CD4-positive, alpha-beta T cell treated with Interferon alpha-2 for 1 hour (primary cell): ENCODE data around the gene ZMYND11.

ENCODE experiments used
- DNase-seq, 2 donors: peaks; one replicate each; pipeline ENCODE4 v3.0.0-alpha.2; 2020 to 2022

ZMYND11 gene

DNA sequence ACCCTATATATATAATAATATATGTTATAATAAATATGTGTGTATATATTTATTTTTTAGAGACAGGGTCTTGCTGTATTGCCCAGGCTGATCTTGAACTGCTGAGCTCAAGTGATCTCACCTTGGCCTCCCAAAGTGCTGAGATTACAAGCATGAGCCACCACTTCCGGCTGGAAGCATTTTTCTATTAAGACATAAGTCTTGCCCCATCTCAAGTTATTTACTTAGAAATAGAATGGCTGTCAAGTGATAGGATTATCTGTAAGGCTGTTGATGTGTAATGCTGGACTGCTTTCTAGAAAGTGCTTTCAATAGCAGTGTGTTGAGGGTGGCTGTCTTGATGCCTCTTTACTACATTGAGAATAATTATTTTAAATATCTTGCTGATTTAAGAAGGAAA is 65.2 kb downstream of the ZMYND11 start:
- DNase-seq: no peak

DNA sequence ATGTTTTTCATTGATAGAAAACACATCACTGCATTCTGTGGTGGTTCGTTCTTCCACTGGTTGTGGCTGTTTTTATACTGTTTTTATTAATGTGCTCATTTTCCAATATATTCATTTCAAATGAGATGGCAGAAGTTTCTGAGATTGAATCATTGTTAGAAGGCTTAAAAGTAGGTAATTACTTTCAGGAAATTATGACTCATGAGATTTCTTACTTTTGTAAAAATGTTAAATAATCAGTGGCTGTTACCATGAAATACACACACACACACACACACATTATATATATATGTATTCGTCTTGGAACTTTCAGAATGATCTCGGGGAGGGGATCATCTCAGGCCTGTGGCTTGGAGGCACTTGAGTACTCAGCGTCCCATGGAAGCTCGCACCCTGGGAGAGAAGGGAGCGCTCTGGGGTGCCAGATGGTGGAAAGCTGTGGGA is 66.1 kb downstream of the ZMYND11 start:
- DNase-seq: no peak

DNA sequence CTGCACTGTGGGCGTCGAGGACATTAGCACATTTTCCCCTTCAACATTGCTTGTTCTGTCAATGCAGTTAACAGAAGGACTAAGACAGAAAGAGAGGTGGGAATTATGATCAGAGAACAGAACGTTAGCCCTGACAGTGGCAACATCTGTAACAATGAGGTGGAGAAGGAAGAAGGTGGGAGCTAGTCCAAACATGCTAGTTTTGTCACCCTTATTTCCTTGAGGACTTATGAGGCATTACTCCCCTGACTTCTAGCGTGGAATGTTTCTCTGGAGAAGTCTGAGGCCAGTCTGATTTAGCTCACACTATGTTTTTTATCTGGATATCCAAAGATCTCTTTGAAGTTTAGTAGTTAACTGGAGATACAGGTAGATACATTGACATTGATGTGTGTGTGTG is 73.4 kb downstream of the ZMYND11 start:
- DNase-seq: no peak

DNA sequence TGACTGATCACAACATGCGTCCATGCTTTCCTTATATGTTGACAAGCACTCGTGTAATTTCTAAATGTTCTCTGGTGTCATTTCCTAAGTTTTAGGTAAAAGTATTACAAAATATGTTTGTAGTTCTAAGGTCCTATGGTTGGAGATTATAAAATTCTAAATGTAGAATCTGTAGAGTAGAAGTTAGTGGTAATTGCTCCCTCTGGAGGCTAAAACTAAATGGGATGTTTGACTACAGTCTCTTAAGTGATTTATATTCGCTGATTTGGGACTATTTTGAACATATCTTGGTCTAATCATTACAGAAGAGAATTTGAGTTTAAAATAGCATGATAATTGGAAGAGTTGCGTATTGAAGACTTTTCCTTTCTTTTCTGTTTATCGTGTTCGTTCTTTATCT is 74.1 kb downstream of the ZMYND11 start:
- no peak for DNase-seq

DNA sequence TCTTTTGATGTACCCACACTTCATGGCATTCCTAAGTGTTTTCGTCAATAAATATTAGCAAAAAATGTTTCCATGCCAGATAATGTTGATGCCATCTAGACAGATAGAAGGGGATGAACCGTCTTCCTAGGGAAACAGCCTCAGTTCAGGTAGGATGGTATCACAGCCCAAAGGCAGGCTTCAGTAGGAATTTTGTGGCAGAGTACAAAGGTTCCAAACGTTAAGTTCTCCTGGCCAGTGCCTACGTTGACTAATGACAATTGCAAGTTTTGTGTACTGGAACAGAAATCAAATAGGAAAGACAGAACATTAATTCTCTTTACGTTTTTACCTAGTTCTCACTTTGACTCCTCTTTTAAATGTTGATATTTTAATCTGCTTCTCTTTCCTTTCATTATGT is 75.0 kb downstream of the ZMYND11 start:
- DNase-seq: no peak

DNA sequence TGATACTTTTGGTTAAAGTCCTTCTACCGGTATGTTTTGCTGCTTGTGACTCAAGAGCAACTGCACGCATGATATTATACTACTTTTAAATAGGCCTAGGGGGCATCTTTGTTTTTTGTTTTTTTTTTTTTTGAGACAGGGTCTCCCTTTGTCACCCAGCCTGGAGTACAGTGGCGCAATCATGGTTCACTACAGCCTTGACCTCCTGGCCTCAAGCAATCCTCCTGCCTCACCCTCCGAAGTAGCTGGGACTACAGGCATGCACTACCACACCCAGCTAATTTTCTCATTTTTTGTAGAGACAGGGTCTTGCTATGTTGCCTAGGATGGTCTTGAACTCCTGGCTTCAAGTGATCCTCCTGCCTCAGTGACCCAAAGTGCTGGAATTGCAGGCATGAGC is 80.2 kb downstream of the ZMYND11 start:
- DNase-seq: no peak

DNA sequence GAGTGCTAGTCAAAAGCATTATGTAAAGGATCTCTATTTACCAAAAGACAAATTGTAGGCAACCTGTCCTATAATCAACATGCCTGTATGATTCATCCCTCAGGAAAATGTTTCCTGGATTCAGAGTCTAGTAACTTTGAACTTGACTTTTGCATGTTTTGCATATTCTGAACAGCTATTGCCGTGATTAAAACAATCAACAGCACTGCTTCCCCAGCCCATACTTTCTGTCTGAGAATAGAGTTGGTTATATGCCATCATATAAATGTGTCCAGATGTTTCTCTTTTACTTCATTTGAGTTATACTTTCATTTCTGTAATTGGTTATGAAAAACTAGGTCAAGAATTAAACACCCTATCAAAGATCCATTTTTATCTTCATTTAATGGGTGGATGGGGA is 83.5 kb downstream of the ZMYND11 start:
- DNase-seq: no peak

DNA sequence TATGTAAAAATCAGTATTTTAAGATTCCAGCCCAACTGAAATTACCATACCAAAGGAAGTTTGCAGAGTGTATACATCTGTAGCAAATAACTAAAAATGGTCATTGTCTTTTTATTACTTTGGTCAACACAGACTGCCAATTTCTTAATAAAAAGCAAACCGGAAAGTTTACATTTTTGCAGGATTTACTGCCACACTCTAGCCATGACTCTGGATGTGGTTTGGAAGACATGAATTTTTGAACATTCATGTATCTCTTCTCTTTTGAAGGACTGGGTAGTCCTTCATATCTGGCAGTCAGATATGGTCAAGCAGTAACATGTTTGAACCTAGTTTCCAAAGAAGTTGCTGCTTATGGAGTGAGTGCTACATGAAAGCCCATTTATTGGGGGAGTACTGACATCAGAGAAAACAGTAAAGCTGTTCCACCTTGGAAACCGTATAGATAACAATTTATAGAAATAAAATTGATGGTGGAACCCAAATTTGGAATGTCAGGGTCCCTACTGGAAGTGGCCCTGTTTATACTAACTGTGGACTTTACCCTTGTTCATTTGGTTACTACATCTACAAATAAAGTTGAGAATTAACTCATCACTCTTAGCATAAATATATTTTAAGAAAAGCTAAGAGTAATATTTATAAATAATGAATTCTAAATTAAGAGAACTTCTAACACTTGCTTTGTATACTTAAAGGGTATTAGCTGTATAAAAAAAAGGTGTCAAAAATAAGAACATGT is 84.6 kb downstream of the ZMYND11 start:
- no peak for DNase-seq

DNA sequence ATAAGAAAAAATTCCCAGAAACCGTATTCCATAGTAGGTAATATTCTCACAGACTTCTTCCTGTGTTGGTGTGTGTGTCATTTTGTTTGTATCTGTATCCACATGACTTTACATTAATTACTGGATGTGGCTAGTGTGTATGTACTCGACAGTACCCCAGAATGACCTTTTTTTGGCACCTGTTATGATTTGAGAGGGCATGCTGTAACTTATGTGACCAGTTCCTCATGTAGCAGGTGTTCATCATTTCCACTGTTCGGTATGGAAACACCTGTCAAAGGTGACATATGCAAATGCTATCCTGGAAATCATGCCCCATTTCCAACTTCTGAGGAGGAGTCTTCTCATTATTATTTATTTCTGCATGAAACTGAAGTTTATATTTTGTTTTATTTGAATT is 89.3 kb downstream of the ZMYND11 start:
- no peak for DNase-seq

DNA sequence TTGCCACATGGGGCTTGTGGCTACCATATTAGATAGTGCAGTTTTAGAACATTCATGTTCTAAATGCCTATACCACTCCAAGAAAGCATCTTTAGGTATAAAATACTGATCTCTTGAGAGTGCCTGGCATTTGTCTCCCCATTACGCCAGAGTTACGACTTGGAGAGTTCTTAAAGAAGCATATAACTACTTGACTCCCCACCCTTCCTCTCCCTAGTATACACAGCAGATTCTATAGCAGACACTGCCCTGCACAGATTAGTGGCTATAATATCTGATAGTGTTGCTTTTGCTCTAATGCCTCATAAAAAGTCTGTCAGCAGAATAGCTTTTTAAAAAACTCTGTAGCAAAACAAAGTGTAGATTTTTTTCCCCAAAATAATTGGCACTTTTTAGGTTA is 90.8 kb downstream of the ZMYND11 start:
- no peak for DNase-seq

DNA sequence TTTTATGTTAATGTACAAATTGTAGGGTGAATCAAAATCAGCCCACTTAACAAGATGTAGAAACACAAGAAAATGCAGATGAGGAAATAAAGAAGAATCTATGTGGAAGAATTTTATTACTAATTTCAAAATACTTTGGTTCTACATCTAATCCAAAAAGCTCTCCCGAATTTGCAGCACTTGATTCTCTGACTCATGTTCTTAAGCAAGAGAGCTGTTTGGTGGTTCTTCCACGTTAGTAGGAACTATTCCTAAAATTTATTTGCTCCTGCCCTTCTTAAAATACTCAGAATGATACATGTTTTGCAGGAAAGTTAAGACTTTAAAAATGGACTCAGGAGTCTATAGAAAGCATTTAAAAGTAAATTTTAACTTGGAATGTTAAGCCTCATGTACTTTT is 91.8 kb downstream of the ZMYND11 start:
- no peak for DNase-seq

DNA sequence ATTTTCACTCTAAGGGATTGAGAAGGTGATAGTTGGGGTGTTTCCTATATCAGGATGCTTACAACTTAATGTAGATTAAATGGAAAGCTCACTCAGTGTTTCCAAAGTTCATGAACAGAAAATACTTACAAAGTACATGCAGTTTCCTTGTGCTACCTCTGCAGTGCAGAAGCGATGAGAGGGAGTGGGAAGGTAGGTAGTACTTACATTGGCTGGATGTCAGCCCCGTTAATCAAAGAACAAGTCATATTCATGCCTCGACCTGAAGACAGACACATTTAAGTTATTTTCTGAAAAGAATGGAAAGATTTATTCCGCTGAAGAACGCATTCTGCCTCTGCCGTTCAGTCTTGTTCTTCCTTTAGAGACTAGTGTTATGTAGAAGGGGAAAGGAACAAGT is 93.1 kb downstream of the ZMYND11 start:
- DNase-seq: no peak

DNA sequence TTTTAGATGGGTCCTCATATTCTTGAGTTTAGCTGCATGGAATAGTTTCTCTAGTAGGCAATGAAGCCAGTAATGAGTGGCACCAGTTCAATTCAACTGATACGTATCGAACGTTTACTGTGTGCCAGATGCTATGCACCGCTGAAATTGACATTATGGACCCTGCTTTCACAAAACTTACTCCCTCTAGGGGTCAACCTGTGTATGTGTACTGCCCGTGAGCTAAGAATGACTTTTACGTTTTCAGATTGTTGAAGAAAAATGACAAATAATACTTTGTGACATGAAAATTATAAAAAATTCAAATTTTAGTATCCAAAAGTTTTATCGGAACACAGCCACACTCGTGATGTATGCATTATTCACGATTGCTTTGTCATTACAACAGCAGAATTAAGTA is 95.5 kb downstream of the ZMYND11 start:
- no peak for DNase-seq

DNA sequence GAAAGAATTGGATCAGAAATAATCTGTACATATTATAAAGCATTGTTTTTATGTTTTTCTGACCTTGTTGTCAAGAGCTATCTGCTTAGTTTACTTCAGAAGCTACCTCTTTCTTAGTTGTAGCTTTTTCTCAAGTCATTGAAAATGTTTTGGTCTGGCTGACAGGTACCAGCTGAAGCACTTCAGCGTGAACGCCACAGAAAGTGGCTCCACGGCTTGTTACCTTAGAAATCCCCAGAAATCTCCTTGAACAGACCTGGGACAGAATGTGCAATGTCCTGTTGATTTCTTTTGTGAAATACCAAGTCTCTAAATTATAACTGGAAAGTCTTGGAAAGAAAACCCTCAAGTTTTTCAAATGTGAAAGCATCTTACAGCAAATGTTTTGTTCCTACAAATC is 96.8 kb downstream of the ZMYND11 start:
- no peak for DNase-seq

DNA sequence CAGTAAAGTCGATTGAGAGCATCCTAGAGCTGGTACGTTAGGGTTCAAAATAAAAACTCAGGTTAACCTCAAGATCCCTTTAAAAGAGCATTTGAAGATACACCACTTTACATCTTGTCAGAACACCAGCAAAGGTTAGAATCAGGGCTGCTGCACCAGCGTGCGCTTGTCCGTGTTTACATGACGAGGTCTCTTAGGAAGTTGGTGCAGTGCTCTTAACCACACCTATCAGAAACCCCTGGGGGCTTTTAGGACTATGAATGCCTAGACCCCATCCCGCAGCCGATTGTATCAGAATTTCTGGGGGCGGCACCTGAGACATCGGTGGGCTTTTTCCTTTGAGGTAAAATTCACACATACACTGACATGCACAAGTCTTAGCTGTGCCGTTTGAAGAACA is 97.6 kb downstream of the ZMYND11 start:
- DNase-seq: no peak

DNA sequence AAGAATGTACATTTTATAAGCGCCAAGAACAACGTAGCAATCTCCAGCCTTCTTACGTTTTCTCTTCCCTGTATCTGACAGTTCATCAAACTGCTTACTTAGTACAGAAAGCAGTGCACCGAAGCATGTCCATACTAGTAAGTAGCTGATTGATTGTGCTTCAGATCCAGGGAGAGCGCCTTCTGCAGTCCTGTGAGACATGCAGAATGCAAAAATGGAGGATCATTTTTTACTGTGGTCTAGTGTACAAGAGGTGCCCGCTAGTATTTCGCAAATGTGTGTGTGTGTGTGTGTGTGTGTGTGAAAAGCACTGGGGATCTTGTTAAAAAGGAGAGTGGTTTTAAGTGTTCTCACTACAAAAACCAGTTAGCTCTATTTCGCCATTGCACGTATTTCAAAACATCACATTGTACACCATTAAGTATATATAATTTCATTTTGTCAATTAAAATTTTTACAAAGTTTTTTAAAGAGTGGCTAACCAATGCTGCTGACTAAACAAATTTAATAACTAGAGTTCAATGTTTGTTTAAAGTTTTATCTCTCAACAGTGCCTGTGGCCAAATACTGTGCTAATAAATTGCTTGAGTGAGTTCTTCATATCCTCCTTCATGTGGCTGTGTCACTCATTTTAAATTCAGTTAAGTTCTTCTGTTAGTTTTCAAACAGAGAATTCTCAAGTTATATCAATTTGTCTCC is 99.6 kb downstream of the ZMYND11 start:
- DNase-seq: no peak

DNA sequence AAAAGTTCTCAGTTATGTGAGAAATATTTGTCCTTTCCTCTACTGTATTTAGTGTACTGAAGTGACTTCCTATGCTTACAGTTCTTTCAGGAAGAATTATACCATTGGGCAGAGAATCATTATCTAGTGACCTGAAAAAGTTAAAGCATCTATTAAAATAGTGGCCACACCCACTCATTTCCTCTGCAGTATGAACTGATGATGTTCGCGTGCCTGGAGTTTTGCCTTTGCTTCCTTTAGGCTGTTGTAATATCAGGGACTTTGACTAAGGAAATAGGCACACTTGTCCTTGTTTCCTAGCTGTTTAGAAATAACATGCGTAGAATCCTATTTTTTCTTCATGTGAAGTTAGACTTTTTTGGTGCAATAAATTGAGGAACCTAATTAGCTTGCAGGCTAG is 100.7 kb downstream of the ZMYND11 start:
- no peak for DNase-seq

DNA sequence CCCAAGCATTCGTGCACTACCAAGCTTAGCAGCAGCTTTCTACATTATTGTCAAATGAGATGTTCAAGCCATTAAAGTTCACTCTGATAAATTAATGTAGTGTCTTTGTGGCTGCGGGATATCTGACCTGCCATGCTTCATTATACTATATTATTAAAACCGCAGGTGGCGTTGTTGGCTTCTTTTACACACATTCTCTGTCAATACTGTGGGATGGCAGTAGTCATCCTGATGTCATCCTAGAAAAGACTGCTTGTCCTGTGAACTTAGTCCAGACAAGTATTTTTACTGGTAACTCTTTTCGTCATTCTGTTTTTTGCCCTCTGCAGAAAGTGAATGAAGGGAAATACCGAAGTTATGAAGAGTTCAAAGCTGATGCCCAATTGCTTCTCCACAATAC is 103.9 kb downstream of the ZMYND11 start:
- no peak for DNase-seq

DNA sequence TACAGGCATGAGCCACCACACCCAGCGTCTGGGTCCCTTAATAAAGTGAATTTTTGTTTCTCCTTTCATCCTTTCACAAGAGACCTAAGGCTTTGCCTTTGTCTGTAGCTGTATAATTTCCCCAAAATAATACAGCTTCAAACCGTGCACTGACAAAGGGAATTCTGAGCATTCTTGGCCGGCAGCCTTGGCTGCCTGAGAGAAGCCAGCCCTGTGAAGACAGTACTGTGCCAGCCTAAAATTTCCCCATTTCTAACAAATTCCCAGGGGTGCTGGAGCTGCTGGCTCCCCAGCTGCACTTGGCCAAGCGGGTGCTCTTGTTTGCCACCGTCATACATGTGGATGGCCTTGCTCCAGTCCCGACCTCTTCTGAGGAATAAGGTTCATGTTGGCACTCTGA is 106.2 kb downstream of the ZMYND11 start:
- DNase-seq: no peak

DNA sequence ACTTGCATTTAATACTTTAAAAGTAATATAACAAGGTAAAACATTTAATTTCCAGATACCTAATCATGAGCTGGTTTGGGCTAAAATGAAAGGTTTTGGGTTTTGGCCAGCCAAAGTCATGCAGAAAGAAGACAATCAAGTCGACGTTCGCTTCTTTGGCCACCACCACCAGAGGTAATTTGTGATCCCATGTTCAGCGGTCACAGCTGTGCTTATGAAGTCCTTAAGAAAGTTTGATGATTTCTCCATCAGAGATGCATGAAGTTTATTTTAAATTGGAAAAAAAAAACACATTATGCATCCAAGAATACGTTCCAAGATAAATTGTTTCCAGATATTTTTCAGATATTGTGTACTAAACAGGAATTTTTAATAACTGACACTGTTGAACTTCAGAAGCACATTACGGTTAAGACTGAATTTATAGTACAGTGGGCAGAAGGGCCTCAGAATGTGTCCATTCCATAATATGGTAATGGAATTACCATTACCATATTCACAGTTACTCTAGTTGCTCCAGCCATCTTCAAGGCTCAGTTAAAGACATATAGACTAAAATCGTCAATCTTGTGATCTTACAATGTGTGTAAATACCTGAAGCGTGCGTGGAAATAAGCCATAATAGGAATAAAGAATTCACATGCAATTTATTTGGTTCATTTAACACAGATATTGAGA is 106.8 kb downstream of the ZMYND11 start:
- no peak for DNase-seq

DNA sequence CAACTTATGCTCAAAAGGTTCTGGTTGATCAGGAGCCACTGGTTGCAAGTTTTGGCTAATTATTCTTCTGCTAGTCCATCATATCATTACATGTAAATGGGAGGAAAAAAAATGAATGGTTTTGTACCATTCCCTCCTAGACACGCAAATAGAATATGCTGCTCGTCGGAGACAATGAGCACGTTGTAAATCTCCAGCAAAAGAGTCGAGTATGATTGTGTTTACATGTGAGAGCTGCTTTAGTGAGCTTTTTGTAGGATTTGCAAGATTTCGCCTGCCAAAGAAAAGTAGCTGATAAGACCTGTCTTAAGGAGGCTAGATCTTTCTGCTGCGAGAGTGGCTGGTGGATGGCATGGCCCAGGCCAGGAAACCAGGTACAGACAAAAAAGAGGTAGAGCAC is 109.0 kb downstream of the ZMYND11 start:
- no peak for DNase-seq

DNA sequence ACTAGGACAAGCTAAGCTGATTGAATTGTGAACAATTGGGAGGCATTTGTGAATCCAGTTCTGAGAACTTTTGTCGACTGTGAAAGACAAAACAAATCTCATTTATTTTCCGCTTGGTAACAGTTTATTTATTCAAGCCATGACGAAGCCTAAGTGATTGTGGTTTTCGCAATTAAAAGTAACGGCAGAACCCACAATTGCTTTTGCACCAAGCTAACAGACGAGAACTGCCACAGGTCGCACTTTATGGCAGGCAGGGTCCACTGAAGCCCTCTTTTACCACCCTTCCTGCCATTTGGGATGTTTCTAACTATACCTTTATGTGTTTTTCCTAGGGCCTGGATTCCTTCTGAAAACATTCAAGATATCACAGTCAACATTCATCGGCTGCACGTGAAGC is 111.2 kb downstream of the ZMYND11 start:
- no peak for DNase-seq

DNA sequence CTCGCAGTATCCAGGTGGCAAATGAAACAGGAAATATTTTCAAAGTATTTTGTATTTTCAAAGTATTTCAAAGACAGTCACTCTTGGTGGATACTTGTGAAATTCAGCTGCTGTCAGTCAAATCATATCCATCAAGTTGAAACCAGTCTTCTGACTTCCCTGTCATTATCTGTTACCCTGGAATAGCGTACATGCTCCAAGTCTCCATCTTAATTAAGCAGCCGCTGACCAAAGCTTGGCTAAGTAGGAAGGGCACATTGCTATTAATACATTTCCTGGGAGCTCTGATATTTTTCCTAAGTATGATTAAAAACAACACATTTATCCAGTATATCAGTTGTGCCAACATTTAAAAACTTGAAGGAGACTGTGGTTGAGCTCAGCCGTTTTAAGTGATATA is 112.2 kb downstream of the ZMYND11 start:
- no peak for DNase-seq

DNA sequence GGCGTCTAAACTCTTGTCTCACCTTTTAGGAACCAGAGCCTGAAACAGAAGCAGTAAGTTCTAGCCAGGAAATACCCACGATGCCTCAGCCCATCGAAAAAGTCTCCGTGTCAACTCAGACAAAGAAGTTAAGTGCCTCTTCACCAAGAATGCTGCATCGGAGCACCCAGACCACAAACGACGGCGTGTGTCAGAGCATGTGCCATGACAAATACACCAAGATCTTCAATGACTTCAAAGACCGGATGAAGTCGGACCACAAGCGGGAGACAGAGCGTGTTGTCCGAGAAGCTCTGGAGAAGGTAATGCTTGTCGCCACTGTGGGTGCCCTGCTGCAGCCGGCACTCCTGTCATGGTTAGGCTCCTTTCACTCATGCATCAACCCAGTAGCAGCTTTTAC is 113.1 kb downstream of the ZMYND11 start:
- no peak for DNase-seq
